ENCODE data around the gene TUBG2. TPM values are rescaled to one million over a fixed set of nuclear protein-coding genes. Genes with fewer than 3 reads are reported as not detected.

The TUBG2 gene
- total and polyA plus RNA-seq, 3 experiments from 2014 or later = 3.4 to 11.6 (median 10.6) TPM

GRCh38 chr17:42675965-42676423, 16.9 kb downstream of the TUBG2 start:
- peaks cover 68% of the 10 kb centered on the region for H3K4me1 ChIP-seq (ENCODE audit: insufficient read depth, low read length)
- Mint-ChIP-seq H3K4me3 (peak overlapping the region; percentile 40 to 87 (median 69)), H3K27ac (peak overlapping the region in 1 of 8 donors; percentile 51), H3K27me3 (peaks cover 37 to 39% of the 10 kb centered on the region in 2 donors), H3K4me1 (peaks cover 38 to 63% (median 50%) of the 10 kb centered on the region in 3 donors), H3K36me3 (no peaks in the 10 kb centered on the region), H3K9me3 (no peaks in the 10 kb centered on the region)
- no peaks in the 10 kb centered on the region for H3K36me3 ChIP-seq (ENCODE audit: insufficient read depth, low read length)
- peaks cover 51% of the 10 kb centered on the region for H3K27me3 ChIP-seq (ENCODE audit: insufficient read depth, low read length, poor library complexity, severe bottlenecking)
- peak overlapping the region; percentile 57 for H3K27ac ChIP-seq (ENCODE audit: low read depth, low read length)
- CTCF ChIA-PET = interaction anchor here (1.2 to 1.6 kb wide), 4 partner anchors 9 to 98 kb away, joined by 3 to 5 read pairs (median 3); partner anchors contain the start of genes PSMC3IP and TUBG2
- no peaks in the 10 kb centered on the region for H3K9me3 ChIP-seq (ENCODE audit: low read length)
- DNase-seq = no peak
- POLR2A ChIA-PET = no interaction called here
- H3K4me3 ChIP-seq (ENCODE audit: low read length) = peak overlapping the region; percentile 67

DNA sequence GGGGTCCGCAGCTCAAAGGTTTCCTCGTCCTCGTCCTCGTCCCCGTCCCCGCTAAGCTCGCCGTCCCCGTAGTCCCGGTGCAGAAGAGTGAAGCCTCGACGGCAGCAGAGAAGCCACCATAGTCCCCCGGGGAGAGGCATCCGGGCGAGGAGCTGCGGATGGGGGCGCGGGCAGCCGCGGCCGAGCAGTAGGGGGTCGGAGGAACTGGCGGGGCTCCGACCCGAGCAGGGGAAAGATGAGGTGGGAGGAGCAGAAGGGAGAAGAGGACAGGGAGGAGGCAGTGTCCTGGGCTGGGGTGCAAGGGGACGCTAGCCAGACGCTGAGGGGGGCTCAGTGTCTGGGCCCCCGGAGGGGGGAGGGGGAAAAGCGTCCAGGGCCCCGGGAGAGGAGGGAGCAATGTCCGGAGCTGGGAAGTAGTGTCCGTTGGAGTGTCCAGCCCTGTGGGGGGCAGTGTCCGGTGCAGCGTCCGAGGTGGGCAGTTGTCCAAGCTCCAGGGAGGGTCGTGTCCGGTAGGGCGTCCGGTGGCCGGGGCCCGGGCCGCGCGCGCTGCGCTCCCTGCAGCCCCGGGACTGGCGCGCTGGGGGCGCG, 17.4 kb downstream of the TUBG2 start, which contains the start of gene PLEKHH3:
PLEKHH3 (minus strand) TSS at position 571 of the 588 bp plus-strand sequence; CDS start at position 140, 431 bp downstream.
- Mint-ChIP-seq H3K4me1 (peaks cover 39 to 62% (median 52%) of the 10 kb centered on the region in 3 donors), H3K4me3 (peak within 1 kb of the TSS; percentile 87 to 91 (median 88)), H3K9me3 (no peaks in the 10 kb centered on the region), H3K27me3 (peaks cover 38% of the 10 kb centered on the region in 2 donors), H3K27ac (peak within 1 kb of the TSS; percentile 21 to 98 (median 78)), H3K36me3 (no peaks in the 10 kb centered on the region)
- peak within 1 kb of the TSS; percentile 73 for H3K27ac ChIP-seq (ENCODE audit: low read depth, low read length)
- POLR2A ChIA-PET = no interaction called here
- no peaks in the 10 kb centered on the region for H3K36me3 ChIP-seq (ENCODE audit: insufficient read depth, low read length)
- no peaks in the 10 kb centered on the region for H3K9me3 ChIP-seq (ENCODE audit: low read length)
- peak in 2 of 5 donors; percentile 14 to 52 for DNase-seq
- CTCF ChIA-PET = interaction anchor here (1.2 to 4.9 kb wide), 5 partner anchors 10 to 98 kb away, joined by 3 to 44 read pairs (median 3); partner anchors contain the start of genes PSMC3IP and TUBG2
- peaks cover 66% of the 10 kb centered on the region for H3K4me1 ChIP-seq (ENCODE audit: insufficient read depth, low read length)
- H3K4me3 ChIP-seq (ENCODE audit: low read length) = peak within 1 kb of the TSS; percentile 74
- H3K27me3 ChIP-seq (ENCODE audit: insufficient read depth, low read length, poor library complexity, severe bottlenecking) = peaks cover 52% of the 10 kb centered on the region

GRCh38 chr17:42677012-42677857, 18.2 kb downstream of the TUBG2 start:
- Mint-ChIP-seq H3K27me3 (peaks cover 40 to 41% of the 10 kb centered on the region in 2 donors), H3K36me3 (no peaks in the 10 kb centered on the region), H3K9me3 (no peaks in the 10 kb centered on the region), H3K4me1 (peaks cover 44 to 66% (median 56%) of the 10 kb centered on the region in 3 donors), H3K27ac (peak overlapping the region; percentile 21 to 98 (median 78)), H3K4me3 (peak overlapping the region; percentile 87 to 91 (median 88))
- Histone ChIP-seq H3K9me3 (ENCODE audit: low read length) (no peaks in the 10 kb centered on the region), H3K4me1 (ENCODE audit: insufficient read depth, low read length) (peaks cover 72% of the 10 kb centered on the region), H3K27ac (ENCODE audit: low read depth, low read length) (peak overlapping the region; percentile 73), H3K4me3 (ENCODE audit: low read length) (peak overlapping the region; percentile 74), H3K36me3 (ENCODE audit: insufficient read depth, low read length) (no peaks in the 10 kb centered on the region), H3K27me3 (ENCODE audit: insufficient read depth, low read length, poor library complexity, severe bottlenecking) (peaks cover 53% of the 10 kb centered on the region)
- POLR2A ChIA-PET = interaction anchor here (0.6 to 1.4 kb wide), 3 partner anchors 96 to 638 kb away, joined by 3 to 4 read pairs (median 3); partner anchors contain the start of gene VPS25
- CTCF ChIA-PET = interaction anchor here (1.4 to 4.9 kb wide), 3 partner anchors 16 to 99 kb away, joined by 3 to 44 read pairs (median 5); partner anchors contain the start of genes PSMC3IP, RETREG3 and TUBG1
- peak; percentile 91 to 97 (median 95) for DNase-seq

DNA sequence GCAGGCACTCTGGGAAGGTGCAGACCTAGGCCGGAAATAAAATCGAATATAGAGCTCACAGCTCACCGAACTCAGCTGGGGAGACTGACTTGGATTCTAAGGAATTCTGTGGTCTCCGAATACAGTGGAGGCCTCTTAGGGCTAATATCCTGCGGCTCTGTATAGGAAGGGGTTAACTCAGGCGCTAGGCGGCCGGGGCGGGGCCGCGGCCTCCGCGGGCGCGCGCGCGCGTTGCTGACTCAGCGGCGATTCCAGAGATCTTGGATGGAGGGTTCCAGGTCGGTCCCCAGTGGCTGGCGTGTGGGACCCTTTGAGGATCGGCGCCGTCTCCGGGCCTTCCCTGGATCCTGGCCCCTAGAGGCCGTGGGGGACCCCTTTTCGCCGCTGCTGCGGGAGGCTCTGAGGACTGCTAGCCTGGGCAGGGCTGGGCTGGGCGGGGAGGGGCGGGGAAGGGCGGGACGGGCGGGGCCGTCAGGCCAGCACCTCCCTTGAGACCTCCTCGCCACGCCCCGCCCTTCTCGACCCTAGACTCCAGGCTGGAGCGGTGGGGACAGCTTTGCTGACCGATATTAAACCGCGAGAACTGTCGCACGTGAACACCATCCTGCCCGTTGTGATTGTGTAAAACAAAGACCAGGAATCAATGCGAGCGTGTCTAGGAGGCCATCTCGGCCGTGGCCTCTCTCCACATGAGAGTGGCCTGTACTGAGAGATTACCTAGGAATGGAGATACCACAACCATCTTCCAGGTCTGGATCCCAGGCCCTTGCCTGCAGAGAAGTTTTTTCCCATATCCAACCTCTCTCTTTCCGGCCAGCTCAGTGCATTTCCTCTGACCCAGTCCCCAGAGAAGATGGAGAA, 19.1 kb downstream of the TUBG2 start:
- DNase-seq = peak; percentile 50 to 72 (median 60)
- Mint-ChIP-seq H3K4me3 (peak overlapping the region; percentile 87 to 91 (median 88)), H3K27ac (peak overlapping the region; percentile 66 to 98 (median 82)), H3K27me3 (peaks cover 39 to 45% of the 10 kb centered on the region in 2 donors), H3K36me3 (no peaks in the 10 kb centered on the region), H3K9me3 (no peaks in the 10 kb centered on the region), H3K4me1 (peaks cover 51 to 76% (median 63%) of the 10 kb centered on the region in 3 donors)
- H3K4me3 ChIP-seq (ENCODE audit: low read length) = peak overlapping the region; percentile 74
- ChIA-PET CTCF (interaction anchor here (0.6 to 4.9 kb wide), 8 partner anchors 9 to 320 kb away, joined by 4 to 44 read pairs (median 6); partner anchors contain the start of genes PSMC3IP, RETREG3, TUBG1 and VPS25), POLR2A (interaction anchor here (0.6 to 1.9 kb wide), 4 partner anchors 95 to 637 kb away, joined by 3 to 8 read pairs (median 4); partner anchors contain the start of genes PSMC3IP and VPS25)
- H3K27me3 ChIP-seq (ENCODE audit: insufficient read depth, low read length, poor library complexity, severe bottlenecking) = peaks cover 48% of the 10 kb centered on the region
- H3K9me3 ChIP-seq (ENCODE audit: low read length) = no peaks in the 10 kb centered on the region
- no peaks in the 10 kb centered on the region for H3K36me3 ChIP-seq (ENCODE audit: insufficient read depth, low read length)
- H3K4me1 ChIP-seq (ENCODE audit: insufficient read depth, low read length) = peaks cover 81% of the 10 kb centered on the region
- H3K27ac ChIP-seq (ENCODE audit: low read depth, low read length) = peak overlapping the region; percentile 73

DNA sequence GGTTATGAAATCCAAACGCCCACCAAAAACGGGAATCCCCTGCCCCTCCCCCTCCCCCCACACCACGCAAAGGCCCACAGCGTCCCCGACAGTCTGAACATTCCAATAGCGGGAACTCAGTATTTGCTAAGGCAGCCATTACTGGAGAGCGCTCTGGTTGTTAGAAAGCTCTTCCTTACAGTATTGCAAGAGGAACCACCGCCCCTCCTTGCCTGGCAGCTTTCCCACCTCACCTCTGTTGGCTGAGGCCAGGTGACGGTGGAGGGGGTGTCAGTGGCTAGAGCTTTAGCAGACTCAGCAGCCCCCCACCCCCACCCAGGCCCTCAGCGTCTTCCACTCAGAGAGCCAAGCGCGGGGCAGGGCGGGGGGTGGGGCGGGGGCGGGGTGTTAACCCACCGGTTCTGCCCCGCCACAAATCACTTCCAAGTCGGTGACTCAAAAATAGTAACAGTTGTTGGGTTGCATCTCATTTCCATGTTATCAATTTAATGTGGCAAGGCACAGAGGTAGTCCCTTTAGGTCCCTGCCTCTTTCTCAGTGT, 19.9 kb downstream of the TUBG2 start:
- Mint-ChIP-seq H3K27me3 (peaks cover 38 to 46% of the 10 kb centered on the region in 2 donors), H3K27ac (peak overlapping the region in 7 of 8 donors; percentile 74 to 98 (median 84)), H3K4me3 (peak overlapping the region; percentile 84 to 91 (median 88)), H3K9me3 (no peaks in the 10 kb centered on the region), H3K36me3 (no peaks in the 10 kb centered on the region), H3K4me1 (peaks cover 55 to 81% (median 67%) of the 10 kb centered on the region in 3 donors)
- CTCF ChIA-PET = interaction anchor here (0.6 to 4.9 kb wide), 16 partner anchors 10 to 319 kb away, joined by 3 to 44 read pairs (median 5); partner anchors contain the start of genes PSMC3IP, RETREG3, TUBG1 and VPS25
- peak in 3 of 5 donors; percentile 32 to 71 (median 52) for DNase-seq
- POLR2A ChIA-PET = interaction anchor here (0.5 to 1.9 kb wide), 3 partner anchors 70 to 101 kb away, joined by 5 to 10 read pairs (median 8); partner anchors contain the start of genes PSMC3IP, RETREG3 and TUBG1
- Histone ChIP-seq H3K4me3 (ENCODE audit: low read length) (peak overlapping the region; percentile 66), H3K27me3 (ENCODE audit: insufficient read depth, low read length, poor library complexity, severe bottlenecking) (peaks cover 44% of the 10 kb centered on the region), H3K27ac (ENCODE audit: low read depth, low read length) (peak overlapping the region; percentile 53), H3K4me1 (ENCODE audit: insufficient read depth, low read length) (peaks cover 78% of the 10 kb centered on the region), H3K9me3 (ENCODE audit: low read length) (no peaks in the 10 kb centered on the region), H3K36me3 (ENCODE audit: insufficient read depth, low read length) (no peaks in the 10 kb centered on the region)

- ChIA-PET CTCF (interaction anchor here (0.8 to 4.9 kb wide), 18 partner anchors 9 to 318 kb away, joined by 3 to 44 read pairs (median 5); partner anchors contain the start of genes PSMC3IP, RETREG3, TUBG1 and VPS25), POLR2A (interaction anchor here (0.5 to 1.9 kb wide), 5 partner anchors 71 to 1574 kb away, joined by 3 to 10 read pairs (median 8); partner anchors contain the start of genes PSMC3IP, RETREG3 and TUBG1)
- H3K27me3 ChIP-seq (ENCODE audit: insufficient read depth, low read length, poor library complexity, severe bottlenecking) = peaks cover 40% of the 10 kb centered on the region
- DNase-seq = peak; percentile 58 to 77 (median 69)
- H3K4me1 Mint-ChIP-seq = peaks cover 49 to 74% (median 61%) of the 10 kb centered on the region in 3 donors
- H3K27ac Mint-ChIP-seq = peak overlapping the region; percentile 74 to 98 (median 84)
- H3K4me1 ChIP-seq (ENCODE audit: insufficient read depth, low read length) = peaks cover 71% of the 10 kb centered on the region
- no peaks in the 10 kb centered on the region for H3K36me3 ChIP-seq (ENCODE audit: insufficient read depth, low read length)
- H3K36me3 Mint-ChIP-seq = no peaks in the 10 kb centered on the region
- H3K27me3 Mint-ChIP-seq = peaks cover 31 to 40% of the 10 kb centered on the region in 2 donors
- peak overlapping the region; percentile 53 for H3K27ac ChIP-seq (ENCODE audit: low read depth, low read length)
- peak overlapping the region; percentile 77 to 91 (median 87) for H3K4me3 Mint-ChIP-seq
- no peaks in the 10 kb centered on the region for H3K9me3 ChIP-seq (ENCODE audit: low read length)
- peak overlapping the region; percentile 66 for H3K4me3 ChIP-seq (ENCODE audit: low read length)
- no peaks in the 10 kb centered on the region for H3K9me3 Mint-ChIP-seq
Observed at GRCh38 chr17:42679492-42680330, 20.6 kb downstream of the TUBG2 start.
